HG03460 (cell line): ENCODE measurements around the gene PGD.
"Not testable (repeated sequence)": the region's sequence is repeated elsewhere in the genome, so short reads cannot be mapped to it uniquely, and the experiment has no call there.

Experiments used
- ATAC-seq: cut with Tn5 transposase; IDR thresholded peaks from one replicate; pipeline ENCODE4 v1.9.1; 2021; ENCODE audit not compliant: unreplicated experiment

PGD gene

GRCh38 chr1:10433790-10434189 lies 34.9 kb downstream of the PGD start:
- ATAC-seq = no peak

- ATAC-seq = no peak
Observed at GRCh38 chr1:10434590-10434989, 35.7 kb downstream of the PGD start.

- no peak for ATAC-seq
Observed at GRCh38 chr1:10437052-10437451, 38.2 kb downstream of the PGD start.

GRCh38 chr1:10438677-10439163 lies 39.9 kb downstream of the PGD start:
- ATAC-seq = no peak

- no peak for ATAC-seq
Observed at GRCh38 chr1:10440305-10440704, 41.4 kb downstream of the PGD start.

- ATAC-seq = no peak
Observed at GRCh38 chr1:10440794-10441193, 41.9 kb downstream of the PGD start.

- ATAC-seq = no peak
Observed at GRCh38 chr1:10444248-10444647, 45.4 kb downstream of the PGD start.

- no peak for ATAC-seq
Observed at GRCh38 chr1:10444795-10445397, 46.0 kb downstream of the PGD start.

GRCh38 chr1:10446790-10447422 lies 48.0 kb downstream of the PGD start:
- ATAC-seq = no peak

- ATAC-seq = no peak
Observed at GRCh38 chr1:10449751-10450150, 50.9 kb downstream of the PGD start, which contains the start of gene CORT. Gene CORT (plus strand): TSS chr1:10450031. CDS start chr1:10450224, 193 bp downstream.

GRCh38 chr1:10450156-10450814 lies 51.4 kb downstream of the PGD start:
- no peak for ATAC-seq

GRCh38 chr1:10450836-10451235 lies 52.0 kb downstream of the PGD start:
- no peak for ATAC-seq

- no peak for ATAC-seq
Observed at GRCh38 chr1:10451287-10451686, 52.4 kb downstream of the PGD start.

GRCh38 chr1:10456048-10456447 lies 57.2 kb downstream of the PGD start:
- ATAC-seq = no peak

GRCh38 chr1:10456661-10457060 lies 57.8 kb downstream of the PGD start:
- ATAC-seq = no peak

- not testable (repeated sequence) for ATAC-seq
Observed at GRCh38 chr1:10457462-10457861, 58.6 kb downstream of the PGD start.

- no peak for ATAC-seq
Observed at GRCh38 chr1:10457875-10458274, 59.0 kb downstream of the PGD start.

- no peak for ATAC-seq
Observed at GRCh38 chr1:10459184-10459583, 60.3 kb downstream of the PGD start.

- ATAC-seq = no peak
Observed at GRCh38 chr1:10467078-10467477, 68.2 kb downstream of the PGD start.

- no peak for ATAC-seq
Observed at GRCh38 chr1:10470043-10470442, 71.2 kb downstream of the PGD start.
